GM19239 (cell line): ENCODE data around the gene SERF1A.
"Not testable (repeated sequence)": the region's sequence is repeated elsewhere in the genome, so short reads cannot be mapped to it uniquely, and the experiment has no call there.

ENCODE experiments used
- DNase-seq: peaks from one replicate; pipeline ENCODE4 v3.0.0; 2011; ENCODE audit warnings: low spot score; ENCODE audit not compliant: insufficient read length
- FAIRE-seq: peaks from 2 replicates; lab custom pipeline; 2011; peaks lifted over from hg19 to GRCh38; lab: Jason Lieb, UNC

Gene SERF1A

GRCh38 chr5:70900533-70901271 lies at the start of gene SERF1A:
Gene SERF1A (plus strand): TSS chr5:70900669. CDS start chr5:70900870, 201 bp downstream.
- FAIRE-seq, DNase-seq: not testable (repeated sequence)

- not testable (repeated sequence) for DNase-seq, FAIRE-seq
These were observed 33.7 kb upstream of the SERF1A start for GRCh38 chr5:70866778-70867177.

- FAIRE-seq, DNase-seq: not testable (repeated sequence)
These were observed 29.8 kb upstream of the SERF1A start for GRCh38 chr5:70870626-70871025.

GRCh38 chr5:70896076-70896475 lies 4.4 kb upstream of the SERF1A start:
- not testable (repeated sequence) for FAIRE-seq, DNase-seq

- peak; percentile 92 for FAIRE-seq
- DNase-seq = not testable (repeated sequence)
These were observed 753 bp downstream of the SERF1A start for GRCh38 chr5:70901272-70901571.

GRCh38 chr5:70906624-70907023 lies 6.2 kb downstream of the SERF1A start:
- not testable (repeated sequence) for FAIRE-seq

GRCh38 chr5:70916829-70917228 lies 16.4 kb downstream of the SERF1A start:
- not testable (repeated sequence) for FAIRE-seq

More at GRCh38 chr5:70906624-70907023, 6.2 kb downstream of the SERF1A start:
- DNase-seq = not testable (repeated sequence)

GRCh38 chr5:70925211-70925562 lies 24.7 kb downstream of the SERF1A start:
- not testable (repeated sequence) for FAIRE-seq, DNase-seq

More at GRCh38 chr5:70916829-70917228, 16.4 kb downstream of the SERF1A start:
- DNase-seq = not testable (repeated sequence)

- FAIRE-seq, DNase-seq: not testable (repeated sequence)
These were observed 31.4 kb downstream of the SERF1A start for GRCh38 chr5:70931709-70932368.

- DNase-seq, FAIRE-seq: not testable (repeated sequence)
These were observed 32.1 kb downstream of the SERF1A start for GRCh38 chr5:70932560-70932959.

GRCh38 chr5:70953068-70953467 lies 52.6 kb downstream of the SERF1A start:
- not testable (repeated sequence) for FAIRE-seq, DNase-seq
